ENCODE results near the gene TUSC7. TPM values are rescaled to one million over a fixed set of nuclear protein-coding genes. Genes with fewer than 3 reads are reported as not detected.

Gene TUSC7
- not detected in 2 replicates for total RNA-seq

GRCh38 chr3:116709479-116709878, at the start of gene TUSC7:
Gene TUSC7, plus strand, starts transcription at chr3:116709779.

Data from hair follicle dermal papilla cell (primary cell).